22Rv1 (cell line): ENCODE measurements around the gene AFG3L2.
"Not testable (repeated sequence)": the region's sequence is repeated elsewhere in the genome, so short reads cannot be mapped to it uniquely, and the experiment has no call there.

Experiments
- CTCF ChIP-seq: fragments of 450-650 bp; IDR thresholded peaks from 2 replicates; pipeline ENCODE4 v1.5.1; 2017; ENCODE audit warnings: mild to moderate bottlenecking
- ZFX ChIP-seq: fragments of 450-650 bp; IDR thresholded peaks from 2 replicates; pipeline ENCODE4 v1.6.1; 2017; ENCODE audit warnings: antibody characterized with exemption, borderline replicate concordance

GRCh38 chr18:12410747-12411146 lies 33.7 kb upstream of the AFG3L2 start:
- not testable (repeated sequence) for TF ChIP-seq CTCF, ZFX
